KMS-11 (cell line): Measurements from ENCODE around the gene COQ6.

Source experiments
- H2AFZ ChIP-seq: fragments of 200-600 bp; sonication (generic); 2 replicates; pipeline ENCODE4 v1.6.1; 2016; ENCODE audit warnings: antibody characterized with exemption, mixed run types, low read depth
- H3K27ac ChIP-seq: fragments of 200-600 bp; sonication (generic); 2 replicates; pipeline ENCODE4 v1.6.1; 2016; ENCODE audit warnings: mild to moderate bottlenecking, mixed run types
- H3K27me3 ChIP-seq: fragments of 200-600 bp; sonication (generic); 2 replicates; pipeline ENCODE4 v1.6.1; 2017; ENCODE audit warnings: mild to moderate bottlenecking, low read depth, mixed run types, moderate library complexity; ENCODE audit not compliant: insufficient read depth
- H3K36me3 ChIP-seq: fragments of 200-600 bp; sonication (generic); 2 replicates; pipeline ENCODE4 v1.6.1; 2017; ENCODE audit warnings: mild to moderate bottlenecking, mixed run types; ENCODE audit not compliant: insufficient read depth
- H3K4me1 ChIP-seq: fragments of 200-600 bp; sonication (generic); 2 replicates; pipeline ENCODE4 v1.6.1; 2016; ENCODE audit warnings: mild to moderate bottlenecking, low read depth, mixed run types; ENCODE audit not compliant: poor library complexity, severe bottlenecking
- H3K4me2 ChIP-seq: fragments of 200-600 bp; sonication (generic); 2 replicates; pipeline ENCODE4 v1.7.0; 2016; ENCODE audit warnings: mild to moderate bottlenecking, mixed run types
- H3K4me3 ChIP-seq: fragments of 200-600 bp; sonication (generic); IDR thresholded peaks from 2 replicates; pipeline ENCODE4 v1.6.1; 2017; ENCODE audit warnings: low read depth, low read length, mixed read lengths; ENCODE audit not compliant: insufficient read depth
- H3K79me2 ChIP-seq: fragments of 200-600 bp; sonication (generic); 2 replicates; pipeline ENCODE4 v1.6.1; 2016; ENCODE audit warnings: low read depth, mixed run types; ENCODE audit not compliant: insufficient read depth
- H3K9ac ChIP-seq: fragments of 200-600 bp; sonication (generic); 2 replicates; pipeline ENCODE4 v1.6.1; 2016; ENCODE audit warnings: mild to moderate bottlenecking, mixed run types
- H4K20me1 ChIP-seq: fragments of 200-600 bp; sonication (generic); 2 replicates; pipeline ENCODE4 v1.6.1; 2016; ENCODE audit warnings: mild to moderate bottlenecking, mixed run types; ENCODE audit not compliant: insufficient read depth
- TF ChIP-seq, protein P1 (sequence below): fragments of 200-600 bp; sonication (generic); conservative IDR thresholded peaks from 2 replicates; pipeline ENCODE4 v1.6.1; 2017; ENCODE audit warnings: low read depth, mild to moderate bottlenecking, antibody characterized with exemption, low read length, moderate library complexity, mixed read lengths

Gene COQ6

DNA sequence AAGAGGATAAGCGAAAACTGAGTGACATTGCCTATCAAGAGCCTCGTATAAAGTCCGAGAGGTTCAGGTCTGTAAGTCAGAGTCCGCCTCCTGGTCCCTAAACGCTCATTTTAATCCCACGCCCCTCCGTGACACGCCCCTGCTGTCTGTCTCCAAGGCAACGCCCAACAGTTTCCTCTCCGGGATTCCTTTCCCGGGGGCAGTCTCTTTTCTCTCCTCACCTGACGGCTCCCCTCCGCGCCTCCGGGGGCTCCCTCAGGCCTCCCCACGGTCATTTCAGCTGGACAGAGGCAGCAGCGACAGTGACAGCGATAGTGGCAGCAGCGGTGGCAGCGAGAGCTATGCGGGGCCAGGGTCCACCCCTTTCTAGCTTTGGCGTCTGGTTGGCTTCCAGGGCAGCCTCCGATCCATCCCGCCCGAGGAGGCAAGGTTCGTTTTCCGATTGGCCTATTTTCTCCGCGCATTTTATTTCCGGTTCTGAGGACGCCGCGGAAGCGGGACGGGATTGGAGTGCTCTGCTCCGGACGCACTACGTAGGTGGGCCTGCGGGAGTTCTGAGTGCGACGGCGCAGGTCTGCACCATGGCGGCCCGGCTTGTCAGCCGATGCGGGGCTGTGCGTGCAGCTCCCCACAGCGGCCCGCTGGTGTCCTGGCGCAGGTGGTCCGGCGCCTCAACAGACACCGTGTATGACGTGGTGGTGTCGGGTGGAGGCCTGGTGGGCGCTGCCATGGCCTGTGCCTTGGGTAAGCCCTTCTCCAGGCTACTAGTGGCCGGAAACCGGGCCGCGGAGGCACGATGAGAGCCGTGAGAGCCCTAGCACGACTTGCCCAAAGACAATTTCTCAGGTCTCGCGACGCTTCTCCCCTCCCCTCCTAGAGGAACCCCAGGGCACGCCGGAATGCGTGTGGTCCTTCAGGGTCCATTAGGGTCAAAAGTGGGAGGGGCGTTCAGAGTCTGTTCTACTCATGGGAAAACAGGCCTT, at the start of gene COQ6, which contains the start of gene FAM161B:
Gene COQ6, plus strand, starts transcription at position 551 of the 983 bp plus-strand sequence. Its CDS starts 31 bp downstream, at position 582.
Gene FAM161B, minus strand, starts transcription at position 343 of the 983 bp plus-strand sequence. Its CDS starts 68 bp downstream, at position 275.
- Histone ChIP-seq H2AFZ (peak within 1 kb of the TSS; percentile 82), H3K4me1 (no peaks in the 10 kb centered on the region), H3K27me3 (no peaks in the 10 kb centered on the region), H3K27ac (peak within 1 kb of the TSS; percentile 69), H4K20me1 (no peaks in the 10 kb centered on the region), H3K9ac (peak within 1 kb of the TSS; percentile 67), H3K4me3 (no peak within 1 kb of the TSS), H3K36me3 (no peaks in the 10 kb centered on the region), H3K79me2 (no peaks in the 10 kb centered on the region), H3K4me2 (peak within 1 kb of the TSS; percentile 61)
- TF ChIP-seq, protein P1, sequence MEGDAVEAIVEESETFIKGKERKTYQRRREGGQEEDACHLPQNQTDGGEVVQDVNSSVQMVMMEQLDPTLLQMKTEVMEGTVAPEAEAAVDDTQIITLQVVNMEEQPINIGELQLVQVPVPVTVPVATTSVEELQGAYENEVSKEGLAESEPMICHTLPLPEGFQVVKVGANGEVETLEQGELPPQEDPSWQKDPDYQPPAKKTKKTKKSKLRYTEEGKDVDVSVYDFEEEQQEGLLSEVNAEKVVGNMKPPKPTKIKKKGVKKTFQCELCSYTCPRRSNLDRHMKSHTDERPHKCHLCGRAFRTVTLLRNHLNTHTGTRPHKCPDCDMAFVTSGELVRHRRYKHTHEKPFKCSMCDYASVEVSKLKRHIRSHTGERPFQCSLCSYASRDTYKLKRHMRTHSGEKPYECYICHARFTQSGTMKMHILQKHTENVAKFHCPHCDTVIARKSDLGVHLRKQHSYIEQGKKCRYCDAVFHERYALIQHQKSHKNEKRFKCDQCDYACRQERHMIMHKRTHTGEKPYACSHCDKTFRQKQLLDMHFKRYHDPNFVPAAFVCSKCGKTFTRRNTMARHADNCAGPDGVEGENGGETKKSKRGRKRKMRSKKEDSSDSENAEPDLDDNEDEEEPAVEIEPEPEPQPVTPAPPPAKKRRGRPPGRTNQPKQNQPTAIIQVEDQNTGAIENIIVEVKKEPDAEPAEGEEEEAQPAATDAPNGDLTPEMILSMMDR = no peak

DNA sequence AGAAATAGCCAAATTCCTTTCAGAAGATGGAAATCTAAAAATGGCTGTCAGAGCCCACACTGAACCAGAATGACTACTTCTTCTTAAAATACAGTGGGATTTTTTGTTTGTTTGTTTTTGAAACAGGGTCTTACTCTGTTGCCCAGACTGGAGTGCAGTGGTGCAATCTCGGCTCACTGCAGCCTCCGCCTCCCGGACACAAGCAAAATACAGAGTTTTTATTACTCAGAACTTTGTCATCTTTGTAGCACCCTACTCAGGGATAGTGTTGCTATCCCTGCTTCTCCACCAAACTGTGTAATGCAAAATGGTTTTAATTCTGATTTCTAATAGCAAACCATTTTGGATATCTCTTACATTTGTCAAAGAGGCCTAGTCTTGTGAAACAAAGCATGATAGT, 47.1 kb upstream of the COQ6 start:
- Histone ChIP-seq H3K36me3 (0 out of 2 replicates have a peak, but pooled peaks cover 2% of the 10 kb centered on the region), H4K20me1 (no peaks in the 10 kb centered on the region)
- TF ChIP-seq, protein P1 = no peak

DNA sequence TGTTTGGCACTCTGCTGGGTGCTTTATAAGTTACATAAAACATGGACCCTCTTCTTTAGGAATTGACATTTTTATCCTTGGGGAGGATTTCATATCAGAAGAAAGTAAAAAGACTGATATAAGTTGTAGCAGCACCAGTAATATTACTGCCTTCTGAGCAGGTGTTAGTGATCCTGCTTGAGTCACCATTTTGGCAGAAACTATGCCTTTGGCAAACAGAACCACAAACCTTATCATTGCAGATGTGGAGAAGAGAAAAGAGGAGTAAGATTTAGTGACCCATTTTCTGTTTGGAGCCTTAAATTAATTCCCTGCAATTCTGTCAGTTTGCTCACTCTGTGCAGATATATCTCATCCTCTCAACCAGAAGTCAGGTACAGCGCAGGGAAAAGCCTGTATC, 40.4 kb upstream of the COQ6 start:
- Histone ChIP-seq H3K27ac (no peak overlapping the region), H3K27me3 (no peaks in the 10 kb centered on the region), H3K36me3 (no peaks in the 10 kb centered on the region), H4K20me1 (no peaks in the 10 kb centered on the region), H2AFZ (no peak overlapping the region), H3K79me2 (no peaks in the 10 kb centered on the region), H3K4me1 (peaks cover 11% of the 10 kb centered on the region), H3K4me3 (no peak overlapping the region), H3K9ac (no peak overlapping the region), H3K4me2 (no peak overlapping the region)
- TF ChIP-seq, protein P1 = no peak

More for the DNA sequence above, 47.1 kb upstream of the COQ6 start:
- Histone ChIP-seq H3K4me3 (no peak overlapping the region), H3K4me2 (no peak overlapping the region), H3K27me3 (no peaks in the 10 kb centered on the region), H2AFZ (no peak overlapping the region), H3K27ac (no peak overlapping the region), H3K79me2 (no peaks in the 10 kb centered on the region), H3K9ac (no peak overlapping the region), H3K4me1 (no peaks in the 10 kb centered on the region)

DNA sequence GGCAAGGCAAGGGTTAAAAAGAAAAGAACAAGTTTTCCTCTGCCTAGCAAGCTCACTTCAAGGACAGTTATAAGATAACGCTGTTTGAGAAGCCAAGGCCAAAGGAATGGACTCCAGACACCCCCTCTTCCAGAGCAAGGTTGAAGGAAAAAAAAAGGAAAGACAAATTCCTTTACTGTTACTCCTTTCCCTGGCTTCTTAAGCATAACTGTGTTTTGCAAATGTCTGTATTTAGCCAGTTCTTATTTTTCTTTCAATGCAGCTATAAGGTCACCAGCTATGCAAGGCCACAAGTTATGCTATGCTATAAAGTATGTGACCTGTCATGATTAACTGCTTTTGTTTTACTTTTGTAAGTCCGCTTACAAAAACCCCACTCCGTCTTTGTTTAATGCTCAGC, 36.8 kb upstream of the COQ6 start:
- Histone ChIP-seq H3K4me3 (no peak overlapping the region), H3K27ac (no peak overlapping the region), H2AFZ (no peak overlapping the region), H3K9ac (no peak overlapping the region), H3K4me1 (peaks cover 11% of the 10 kb centered on the region), H3K79me2 (no peaks in the 10 kb centered on the region), H3K27me3 (no peaks in the 10 kb centered on the region), H4K20me1 (no peaks in the 10 kb centered on the region), H3K36me3 (no peaks in the 10 kb centered on the region), H3K4me2 (no peak overlapping the region)
- TF ChIP-seq, protein P1 = no peak
